GM13977 (cell line): ENCODE results near the gene SNX7.

Experiments
- DNase-seq: peaks from one replicate; pipeline ENCODE4 v3.0.0; 2012; ENCODE audit warnings: low spot score
- in situ Hi-C: fragments of 300-500 bp; cut with MboI; formaldehyde crosslinking; loops from one replicate; pipeline ENCODE4 v1.12.0; 2022; ENCODE audit warnings: low sequenced_read_pairs, low pct_unique_long_range_greater_than_20kb, mixed read lengths, inconsistent platforms; ENCODE audit not compliant: unreplicated experiment
- TF ChIP-seq, protein P1 (sequence below): IDR thresholded peaks from 2 replicates; pipeline ENCODE4 v1.5.1; 2012; ENCODE audit warnings: mild to moderate bottlenecking, control low read depth; ENCODE audit not compliant: insufficient read depth; ENCODE audit errors: extremely low read depth, missing control alignments

Gene SNX7

DNA sequence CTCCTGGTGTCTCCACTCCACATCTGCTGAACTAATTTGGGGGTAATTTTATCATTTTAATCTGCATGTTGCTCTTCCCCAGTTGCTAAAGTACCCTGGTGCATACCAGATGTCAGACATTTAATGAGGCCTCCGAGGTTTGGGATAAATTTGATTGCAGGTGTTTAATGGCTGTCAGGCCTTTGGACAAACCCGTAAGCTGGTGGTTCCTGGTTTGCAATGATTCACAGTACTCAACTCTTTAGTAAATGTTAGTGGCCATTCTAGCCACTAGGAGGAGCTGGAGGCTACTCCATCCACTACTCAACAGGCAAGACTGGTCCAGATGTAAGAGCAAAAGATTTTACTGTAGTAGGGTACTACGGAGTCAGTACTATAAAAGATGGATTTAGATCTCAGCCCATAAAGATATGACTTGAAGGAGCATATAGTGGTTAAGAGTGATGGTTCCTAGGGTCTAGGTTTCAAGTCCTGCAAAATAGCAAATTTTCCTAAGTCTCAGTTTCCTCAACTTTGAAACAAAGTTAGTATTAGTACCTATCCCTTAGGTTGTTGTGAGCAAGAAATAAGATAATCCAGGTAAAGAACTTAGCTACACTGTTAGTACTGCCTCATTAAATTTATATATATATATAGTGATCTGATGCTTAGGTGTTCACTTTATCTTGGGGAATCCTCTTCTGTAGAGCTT lies 132.8 kb downstream of the SNX7 start:
- TF ChIP-seq, protein P1, sequence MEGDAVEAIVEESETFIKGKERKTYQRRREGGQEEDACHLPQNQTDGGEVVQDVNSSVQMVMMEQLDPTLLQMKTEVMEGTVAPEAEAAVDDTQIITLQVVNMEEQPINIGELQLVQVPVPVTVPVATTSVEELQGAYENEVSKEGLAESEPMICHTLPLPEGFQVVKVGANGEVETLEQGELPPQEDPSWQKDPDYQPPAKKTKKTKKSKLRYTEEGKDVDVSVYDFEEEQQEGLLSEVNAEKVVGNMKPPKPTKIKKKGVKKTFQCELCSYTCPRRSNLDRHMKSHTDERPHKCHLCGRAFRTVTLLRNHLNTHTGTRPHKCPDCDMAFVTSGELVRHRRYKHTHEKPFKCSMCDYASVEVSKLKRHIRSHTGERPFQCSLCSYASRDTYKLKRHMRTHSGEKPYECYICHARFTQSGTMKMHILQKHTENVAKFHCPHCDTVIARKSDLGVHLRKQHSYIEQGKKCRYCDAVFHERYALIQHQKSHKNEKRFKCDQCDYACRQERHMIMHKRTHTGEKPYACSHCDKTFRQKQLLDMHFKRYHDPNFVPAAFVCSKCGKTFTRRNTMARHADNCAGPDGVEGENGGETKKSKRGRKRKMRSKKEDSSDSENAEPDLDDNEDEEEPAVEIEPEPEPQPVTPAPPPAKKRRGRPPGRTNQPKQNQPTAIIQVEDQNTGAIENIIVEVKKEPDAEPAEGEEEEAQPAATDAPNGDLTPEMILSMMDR, result peak; percentile 77
- in situ Hi-C loops, result no loop called here
- peak; percentile 40 for DNase-seq

DNA sequence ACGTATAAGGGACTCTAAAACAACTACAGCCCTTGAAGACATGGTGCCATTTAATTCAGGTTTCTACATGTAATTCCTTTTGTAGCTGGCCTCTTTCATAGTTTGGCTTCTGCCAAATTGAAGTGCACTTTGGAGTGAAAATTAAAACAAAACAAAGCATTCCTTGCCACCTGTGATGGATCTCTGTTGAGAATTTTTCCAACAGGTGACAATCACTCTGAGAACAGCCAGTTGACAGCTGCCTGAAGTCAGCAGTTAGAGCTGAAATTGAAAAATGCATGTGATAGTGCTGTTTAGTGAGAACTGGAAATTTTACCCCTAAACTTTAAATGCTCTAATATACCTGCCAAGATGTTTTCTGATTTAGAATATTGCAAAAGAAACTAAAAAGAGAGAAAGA lies 134.5 kb downstream of the SNX7 start:
- TF ChIP-seq, protein P1, result no peak
- in situ Hi-C loops, result no loop called here
- no peak for DNase-seq

DNA sequence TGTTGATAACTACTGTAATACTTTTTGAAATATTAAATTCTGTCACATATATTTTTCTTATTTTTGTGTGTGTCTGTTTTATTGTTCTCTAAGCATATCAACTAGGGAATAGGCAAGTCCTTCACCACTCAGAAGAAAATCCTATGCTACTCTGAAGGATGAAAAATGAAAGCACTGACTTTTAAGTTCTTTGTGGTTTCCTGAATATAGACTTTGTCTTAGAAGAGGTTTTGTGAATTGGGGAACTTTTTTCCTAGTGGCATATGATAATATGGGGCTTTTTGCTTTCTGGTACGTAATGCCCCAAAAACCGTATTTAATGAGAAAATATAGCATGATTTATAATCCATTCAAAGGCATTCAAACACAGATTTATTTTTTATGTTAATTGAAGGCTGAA lies 136.0 kb downstream of the SNX7 start:
- TF ChIP-seq, protein P1, result no peak
- in situ Hi-C loops, result no loop called here
- DNase-seq, result no peak
